GM23248 (cell line): ENCODE data around the gene MPG. TPM values are rescaled to one million over a fixed set of nuclear protein-coding genes. Genes with fewer than 3 reads are reported as not detected.

Experiments
- DNase-seq: peaks from one replicate; pipeline ENCODE4 v3.0.0-alpha.2; 2015
- H2AFZ ChIP-seq: fragments of 200-600 bp; sonication (generic); 2 replicates; pipeline ENCODE4 v1.6.1; 2016; ENCODE audit warnings: antibody characterized with exemption
- H3F3A ChIP-seq: fragments of 200-600 bp; sonication (generic); 2 replicates; pipeline ENCODE4 v1.6.1; 2016; ENCODE audit warnings: mild to moderate bottlenecking, antibody characterized with exemption, mixed run types; ENCODE audit not compliant: insufficient read depth
- H3K27ac ChIP-seq: fragments of 200-600 bp; sonication (generic); 2 replicates; pipeline ENCODE4 v1.5.1; 2016; ENCODE audit warnings: mild to moderate bottlenecking
- H3K27me3 ChIP-seq: fragments of 200-600 bp; sonication (generic); replicated peaks from 2 replicates; pipeline ENCODE4 v1.6.1; 2016; ENCODE audit warnings: mild to moderate bottlenecking; ENCODE audit not compliant: insufficient read depth
- H3K36me3 ChIP-seq: fragments of 200-600 bp; sonication (generic); 2 replicates; pipeline ENCODE4 v1.6.1; 2016; ENCODE audit warnings: low read depth, mild to moderate bottlenecking
- H3K4me1 ChIP-seq: fragments of 200-600 bp; sonication (generic); 2 replicates; pipeline ENCODE4 v1.6.1; 2016; ENCODE audit warnings: mild to moderate bottlenecking; ENCODE audit not compliant: insufficient read depth
- H3K4me2 ChIP-seq: fragments of 200-600 bp; sonication (generic); one replicate; pipeline ENCODE4 v1.6.1; 2016; ENCODE audit warnings: mild to moderate bottlenecking; ENCODE audit not compliant: unreplicated experiment
- H3K4me3 ChIP-seq: fragments of 200-600 bp; sonication (generic); 2 replicates; pipeline ENCODE4 v1.5.1; 2016; ENCODE audit warnings: mild to moderate bottlenecking
- H3K79me2 ChIP-seq: fragments of 200-600 bp; sonication (generic); 2 replicates; pipeline ENCODE4 v1.6.1; 2016; ENCODE audit warnings: mild to moderate bottlenecking; ENCODE audit not compliant: insufficient read depth
- H3K9ac ChIP-seq: fragments of 200-600 bp; sonication (generic); 2 replicates; pipeline ENCODE4 v1.6.1; 2016; ENCODE audit warnings: mild to moderate bottlenecking
- H3K9me2 ChIP-seq: fragments of 200-600 bp; sonication (generic); 2 replicates; pipeline ENCODE4 v1.6.1; 2016; ENCODE audit warnings: mixed run types, mild to moderate bottlenecking, moderate library complexity; ENCODE audit not compliant: insufficient read depth
- H3K9me3 ChIP-seq: fragments of 200-600 bp; sonication (generic); one replicate; pipeline ENCODE4 v1.6.1; 2017; ENCODE audit warnings: low read depth
- H4K20me1 ChIP-seq: fragments of 200-600 bp; sonication (generic); 2 replicates; pipeline ENCODE4 v1.6.0; 2016; ENCODE audit not compliant: insufficient read depth
- EZH2 ChIP-seq: fragments of 200-600 bp; sonication (generic); IDR thresholded peaks from 2 replicates; pipeline ENCODE4 v1.6.1; 2018; ENCODE audit warnings: antibody characterized with exemption, mild to moderate bottlenecking; ENCODE audit not compliant: insufficient read depth, poor library complexity, severe bottlenecking
- EZH2phosphoT487 ChIP-seq: fragments of 200-600 bp; sonication (generic); IDR thresholded peaks from 2 replicates; pipeline ENCODE4 v1.6.1; 2018; ENCODE audit warnings: antibody characterized with exemption, moderate library complexity, mild to moderate bottlenecking, low read depth; ENCODE audit not compliant: insufficient read depth
- WGBS, 2 experiments: methylation state at CpG; one replicate each; pipeline ENCODE4 v1.1.6; 2015 to 2017; ENCODE audit warnings: low lambda C conversion rate in 2 of 2, low coverage in 1 of 2; ENCODE audit errors: missing lambda C conversion rate in 2 of 2; 5-methylcytosine and 5-hydroxymethylcytosine counted together
- in situ Hi-C: fragments of 300-500 bp; cut with MboI; formaldehyde crosslinking; loops from 2 replicates; pipeline ENCODE4 v1.15.0; 2020
- polyA plus RNA-seq: library from polyadenylated mRNA; unstranded; fragments of >200 nt; fragmentation: Nextera tagmentation; extraction: Ambion mirVana; gene quantifications from 2 replicates; pipeline ENCODE4 v1.2.1, GENCODE V29; 2016
- total RNA-seq: library from RNA; depleted of rRNA; stranded (reverse); fragments of >200 nt; shearing (Covaris generic); gene quantifications from 2 replicates; pipeline ENCODE4 v1.2.3, GENCODE V29; 2014

MPG gene
- total and polyA plus RNA-seq, 2 experiments from 2014 or later: 134 to 222 TPM

GRCh38 chr16:75580-76501 lies 2.2 kb upstream of the MPG start:
- Histone ChIP-seq H3K4me2 (peak overlapping the region; percentile 91), H3K79me2 (peaks cover 34% of the 10 kb centered on the region), H3K27me3 (no peaks in the 10 kb centered on the region), H3K4me1 (peaks cover 33% of the 10 kb centered on the region), H3K27ac (peak overlapping the region; percentile 98), H3K36me3 (0 out of 2 replicates have a peak, but pooled peaks cover 9% of the 10 kb centered on the region), H3K9me2 (no peaks in the 10 kb centered on the region), H3F3A (peaks cover 22% of the 10 kb centered on the region), H2AFZ (peak overlapping the region; percentile 48), H3K4me3 (peak overlapping the region; percentile 87), H4K20me1 (no peaks in the 10 kb centered on the region), H3K9me3 (no peaks in the 10 kb centered on the region), H3K9ac (peak overlapping the region; percentile 95)
- DNase-seq: peak; percentile 88
- TF ChIP-seq EZH2: no peak
- no peak for TF ChIP-seq EZH2phosphoT487
- in situ Hi-C loops: no loop called here
- 11 to 16% methylated on average over 10 to 11 of the region's 11 CpGs for WGBS, 2 experiments

- Histone ChIP-seq H3K36me3 (0 out of 2 replicates have a peak, but pooled peaks cover 9% of the 10 kb centered on the region), H3K4me1 (peaks cover 29% of the 10 kb centered on the region), H3K4me2 (peak overlapping the region; percentile 91), H3K9ac (peak overlapping the region; percentile 95), H3K9me3 (no peaks in the 10 kb centered on the region), H3F3A (peaks cover 22% of the 10 kb centered on the region), H3K27me3 (no peaks in the 10 kb centered on the region), H4K20me1 (no peaks in the 10 kb centered on the region), H3K79me2 (peaks cover 31% of the 10 kb centered on the region), H3K4me3 (peak overlapping the region; percentile 87), H3K27ac (peak overlapping the region; percentile 98), H2AFZ (no peak overlapping the region), H3K9me2 (no peaks in the 10 kb centered on the region)
- WGBS, 2 experiments: 9 to 12% methylated on average over 13 of the region's 13 CpGs
- peak; percentile 90 for DNase-seq
- TF ChIP-seq EZH2 (no peak), EZH2phosphoT487 (no peak)
- in situ Hi-C loops: no loop called here
Measured at GRCh38 chr16:76535-77272, 1.3 kb upstream of the MPG start.

- in situ Hi-C loops: no loop called here
- peak; percentile 87 for DNase-seq
- Histone ChIP-seq H3K27ac (peak overlapping the region; percentile 98), H3K27me3 (no peaks in the 10 kb centered on the region), H3K4me2 (peak overlapping the region; percentile 91), H4K20me1 (no peaks in the 10 kb centered on the region), H3K79me2 (peaks cover 30% of the 10 kb centered on the region), H3K4me1 (peaks cover 29% of the 10 kb centered on the region), H3K36me3 (0 out of 2 replicates have a peak, but pooled peaks cover 9% of the 10 kb centered on the region), H3K9me3 (no peaks in the 10 kb centered on the region), H2AFZ (peak overlapping the region; percentile 64), H3K4me3 (peak overlapping the region; percentile 87), H3K9me2 (no peaks in the 10 kb centered on the region), H3K9ac (peak overlapping the region; percentile 95), H3F3A (peaks cover 22% of the 10 kb centered on the region)
- WGBS, 2 experiments: 6 to 7% methylated on average over 26 to 30 of the region's 31 CpGs
- TF ChIP-seq EZH2 (no peak), EZH2phosphoT487 (no peak)
Measured at GRCh38 chr16:77273-77806, 685 bp upstream of the MPG start.
